Activated CD4-positive, alpha-beta T cell treated with anti-CD3 and anti-CD28 coated beads for 36 hours (primary cell): ENCODE results near the gene ODF2L. TPM values are rescaled to one million over a fixed set of nuclear protein-coding genes. Genes with fewer than 3 reads are reported as not detected.

Source experiments
- ATAC-seq: fragments of 200-7000 bp; cut with Tn5 transposase; one replicate; pipeline ENCODE4 v1.10.0; 2021; ENCODE audit warnings: mild to moderate bottlenecking, moderate library complexity
- CTCF ChIA-PET: fragments of 350-600 bp; sonication (Branson Sonifier 250); formaldehyde crosslinking; loops from one replicate; lab custom pipeline; 2021; ENCODE audit warnings: antibody characterized with exemption; lab: Charles Lee
- POLR2A ChIA-PET: fragments of 350-600 bp; sonication (Branson Sonifier 250); formaldehyde crosslinking; loops from one replicate; lab custom pipeline; 2021; ENCODE audit warnings: antibody characterized with exemption, inconsistent platforms; lab: Charles Lee
- DNase-seq: peaks from one replicate; pipeline ENCODE4 v3.0.0-alpha.2; 2020
- H3K27ac Mint-ChIP-seq: one replicate; pipeline ENCODE4 v1.8.0; 2021; ENCODE audit warnings: mixed read lengths
- H3K27me3 Mint-ChIP-seq: one replicate; pipeline ENCODE4 v1.8.0; 2021; ENCODE audit warnings: mixed read lengths
- H3K36me3 Mint-ChIP-seq: one replicate; pipeline ENCODE4 v1.8.0; 2021; ENCODE audit warnings: low read depth, mixed read lengths
- H3K4me1 Mint-ChIP-seq: one replicate; pipeline ENCODE4 v1.8.0; 2021; ENCODE audit warnings: mixed read lengths
- H3K4me3 Mint-ChIP-seq: one replicate; pipeline ENCODE4 v1.8.0; 2021; ENCODE audit warnings: mild to moderate bottlenecking, moderate library complexity, mixed read lengths
- H3K9me3 Mint-ChIP-seq: one replicate; pipeline ENCODE4 v1.8.0; 2021; ENCODE audit warnings: low read depth, mixed read lengths
- intact Hi-C, 2 experiments: fragments of 100-400 bp; cut with DNase I in 1 of 2; cut with micrococcal nuclease in 1 of 2; formaldehyde crosslinking; loops; one replicate each; pipeline versions ENCODE4 v1.14.2 to v1.15.1; 2022 to 2024; cut with DNase I, micrococcal nuclease
- total RNA-seq, 2 experiments: library from RNA; stranded (reverse); gene quantifications; one replicate each; pipeline ENCODE4 v1.2.3, GENCODE V29; 2021

Gene ODF2L, protein sequence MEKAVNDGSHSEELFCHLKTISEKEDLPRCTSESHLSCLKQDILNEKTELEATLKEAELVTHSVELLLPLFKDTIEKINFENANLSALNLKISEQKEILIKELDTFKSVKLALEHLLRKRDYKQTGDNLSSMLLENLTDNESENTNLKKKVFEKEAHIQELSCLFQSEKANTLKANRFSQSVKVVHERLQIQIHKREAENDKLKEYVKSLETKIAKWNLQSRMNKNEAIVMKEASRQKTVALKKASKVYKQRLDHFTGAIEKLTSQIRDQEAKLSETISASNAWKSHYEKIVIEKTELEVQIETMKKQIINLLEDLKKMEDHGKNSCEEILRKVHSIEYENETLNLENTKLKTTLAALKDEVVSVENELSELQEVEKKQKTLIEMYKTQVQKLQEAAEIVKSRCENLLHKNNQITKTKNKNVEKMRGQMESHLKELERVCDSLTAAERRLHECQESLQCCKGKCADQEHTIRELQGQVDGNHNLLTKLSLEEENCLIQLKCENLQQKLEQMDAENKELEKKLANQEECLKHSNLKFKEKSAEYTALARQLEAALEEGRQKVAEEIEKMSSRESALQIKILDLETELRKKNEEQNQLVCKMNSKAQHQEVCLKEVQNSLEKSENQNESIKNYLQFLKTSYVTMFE
- total RNA-seq, result 10 to 100 TPM; 18.8 to 27.3 TPM

DNA sequence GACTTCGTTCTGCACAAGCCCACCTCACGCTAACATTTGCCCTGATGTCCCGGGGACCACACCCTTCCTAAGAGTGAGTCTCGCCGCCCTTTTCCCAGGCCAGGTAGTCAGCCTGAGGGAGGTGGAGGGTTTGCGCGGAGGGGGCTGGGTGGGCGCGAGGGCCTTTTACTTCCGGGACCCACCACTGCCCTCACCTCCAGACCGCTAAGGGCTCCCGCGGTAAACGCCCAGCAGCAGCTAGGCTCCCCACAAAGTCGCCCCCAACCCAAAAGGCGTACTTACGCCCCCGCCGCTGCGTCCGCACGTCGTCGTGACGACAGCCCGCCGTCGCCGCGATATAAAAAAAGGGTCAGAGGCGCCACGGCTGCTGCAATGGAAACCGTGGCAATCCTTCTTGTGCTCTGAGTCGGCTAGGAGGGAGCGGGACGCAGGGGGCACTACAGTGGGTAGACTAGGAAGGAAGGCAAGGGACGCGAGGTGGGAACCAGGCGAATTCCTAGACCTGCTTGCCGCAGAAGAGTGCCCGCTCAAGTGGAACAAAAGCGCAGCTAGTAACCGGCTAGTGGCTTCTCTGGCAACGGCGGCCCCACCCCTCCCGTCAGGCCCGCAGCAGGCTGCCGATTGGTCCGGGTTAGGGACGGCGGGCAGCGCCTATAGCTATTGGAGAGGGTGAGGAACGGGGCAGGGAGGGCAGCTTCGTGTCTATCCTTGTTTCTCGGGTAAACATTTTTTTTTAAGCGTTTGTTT is at the start of gene ODF2L:
ODF2L (minus strand) TSS at position 573 of the 747 bp plus-strand sequence. CDS start 9,296 bp downstream, outside the sequence.
- Mint-ChIP-seq H3K9me3 (no peaks in the 10 kb centered on the region), H3K27ac (peak within 1 kb of the TSS; percentile 88), H3K27me3 (no peaks in the 10 kb centered on the region), H3K4me1 (peaks cover 41% of the 10 kb centered on the region), H3K4me3 (peak within 1 kb of the TSS; percentile 89), H3K36me3 (peaks cover 7% of the 10 kb centered on the region)
- ATAC-seq (peak; percentile 100), DNase-seq (peak; percentile 94)
- ChIA-PET POLR2A (interaction anchor here (0.6 to 1.0 kb wide), 5 partner anchors 15 to 1776 kb away, joined by 3 to 4 read pairs (median 3); partner anchors contain the start of genes HS2ST1 and SELENOF), CTCF (interaction anchor here (0.9 to 2.7 kb wide), 10 partner anchors 8 to 308 kb away, joined by 3 to 16 read pairs (median 6); partner anchors contain the start of gene SH3GLB1)
- intact Hi-C loops, result loop anchor here (1.0 to 5.0 kb wide), 5 partner anchors 16 to 518 kb away; partner anchors contain the start of genes HS2ST1 (in 1 of the 2), SELENOF (in 1 of the 2) and SH3GLB1 (in 1 of the 2)

DNA sequence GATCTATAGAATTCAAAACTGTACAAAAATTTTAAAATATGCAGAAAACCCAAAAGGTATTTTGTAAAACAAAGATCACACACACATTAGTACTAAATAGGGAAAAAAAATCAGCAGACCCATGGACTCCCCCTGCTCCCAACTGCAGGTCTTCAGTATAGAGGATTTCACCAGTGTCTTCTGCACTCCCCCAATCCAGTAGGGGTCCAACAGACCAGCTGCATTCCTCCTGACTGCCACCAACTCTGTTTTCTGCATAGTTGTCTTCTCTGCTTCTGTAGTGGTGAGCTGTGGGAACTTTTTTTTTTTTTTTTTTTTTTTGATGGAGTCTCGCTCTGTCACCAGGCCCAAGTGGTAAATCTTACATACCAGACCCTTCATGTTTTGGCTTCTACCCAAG is 49.8 kb upstream of the ODF2L start:
- POLR2A ChIA-PET, result no interaction called here
- Mint-ChIP-seq H3K27ac (no peak overlapping the region), H3K36me3 (no peaks in the 10 kb centered on the region), H3K9me3 (no peaks in the 10 kb centered on the region), H3K27me3 (no peaks in the 10 kb centered on the region), H3K4me1 (peaks cover 8% of the 10 kb centered on the region), H3K4me3 (no peak overlapping the region)
- CTCF ChIA-PET, result no interaction called here
- ATAC-seq, result no peak
- intact Hi-C loops, result no loop called here
- DNase-seq, result no peak

DNA sequence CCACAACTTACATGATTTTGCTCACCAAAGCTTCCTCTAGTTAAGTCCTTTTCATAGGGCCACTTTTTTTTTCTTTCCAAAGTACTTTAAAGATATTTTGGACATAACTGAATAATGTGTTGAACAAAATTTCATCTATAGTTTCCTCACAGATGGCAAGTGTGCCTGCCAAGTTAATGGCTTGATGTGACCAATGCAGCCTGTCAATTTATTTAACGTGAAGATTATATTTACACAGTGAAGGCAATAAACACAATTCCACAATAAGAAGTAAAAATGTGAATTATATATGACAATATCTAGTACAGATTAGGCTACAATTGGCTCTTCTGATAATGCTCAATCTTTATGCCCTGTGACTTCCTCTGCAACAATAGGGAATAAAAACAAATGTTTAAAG is 45.9 kb upstream of the ODF2L start:
- Mint-ChIP-seq H3K4me1 (peaks cover 8% of the 10 kb centered on the region), H3K27me3 (peaks cover 6% of the 10 kb centered on the region), H3K4me3 (no peak overlapping the region), H3K27ac (no peak overlapping the region), H3K36me3 (no peaks in the 10 kb centered on the region), H3K9me3 (no peaks in the 10 kb centered on the region)
- no peak for ATAC-seq
- POLR2A ChIA-PET, result no interaction called here
- CTCF ChIA-PET, result interaction anchor here (0.7 to 1.3 kb wide), 2 partner anchors 64 to 65 kb away, joined by 3 read pairs; no protein-coding TSS in a partner anchor
- intact Hi-C loops, result no loop called here
- DNase-seq, result no peak

DNA sequence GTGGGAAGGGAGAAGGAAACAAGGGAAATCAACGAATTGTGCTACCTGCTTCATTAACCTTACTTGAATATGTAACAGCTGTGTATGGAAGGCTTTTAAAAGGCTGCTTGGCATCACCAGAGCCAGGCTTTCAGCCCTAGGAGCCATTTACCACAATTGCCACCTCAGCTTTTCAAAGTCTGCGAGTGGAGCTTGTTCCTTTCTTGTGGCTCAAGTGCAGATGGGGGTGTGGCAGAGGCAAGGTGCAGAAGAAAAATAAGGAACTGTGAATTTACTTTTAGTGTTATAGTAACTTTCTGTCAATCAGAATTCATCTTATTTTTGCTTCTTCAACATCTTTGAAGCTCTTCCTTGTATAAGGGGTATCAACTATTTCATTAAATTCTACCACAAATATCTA is 45.5 kb upstream of the ODF2L start:
- ATAC-seq, result no peak

DNA sequence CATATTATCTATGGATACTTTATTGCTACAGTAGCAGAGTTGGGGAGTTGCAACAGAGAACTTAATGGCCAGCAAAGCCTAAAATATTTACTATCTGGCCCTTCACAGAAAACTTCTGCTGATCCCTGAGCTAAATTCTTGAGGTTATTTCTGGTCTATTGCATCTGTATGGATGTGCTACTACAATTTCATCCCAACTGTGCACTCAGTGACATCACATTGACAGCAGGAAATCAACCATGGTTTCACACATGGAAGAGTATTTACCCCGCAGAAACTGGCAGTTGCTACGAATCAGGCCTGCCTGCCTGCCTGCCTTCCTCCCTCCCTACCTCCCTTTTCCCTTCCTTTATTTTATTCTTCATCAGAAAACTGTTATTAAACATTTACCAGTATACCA is 39.9 kb upstream of the ODF2L start:
- ChIA-PET POLR2A (no interaction called here), CTCF (interaction anchor here (0.6 to 1.6 kb wide), 3 partner anchors 56 to 72 kb away, joined by 3 to 5 read pairs (median 3); no protein-coding TSS in a partner anchor)
- DNase-seq, result no peak
- no peak overlapping the region for H3K4me3 Mint-ChIP-seq
- peaks cover 6% of the 10 kb centered on the region for H3K27me3 Mint-ChIP-seq
- no peak overlapping the region for H3K27ac Mint-ChIP-seq
- intact Hi-C loops, result no loop called here
- H3K36me3 Mint-ChIP-seq, result no peaks in the 10 kb centered on the region
- no peaks in the 10 kb centered on the region for H3K9me3 Mint-ChIP-seq
- no peaks in the 10 kb centered on the region for H3K4me1 Mint-ChIP-seq
- no peak for ATAC-seq

More for the DNA sequence above, 45.5 kb upstream of the ODF2L start:
- Mint-ChIP-seq H3K27me3 (peaks cover 6% of the 10 kb centered on the region), H3K4me3 (no peak overlapping the region), H3K27ac (no peak overlapping the region), H3K36me3 (no peaks in the 10 kb centered on the region), H3K9me3 (no peaks in the 10 kb centered on the region), H3K4me1 (peaks cover 8% of the 10 kb centered on the region)
- CTCF ChIA-PET, result interaction anchor here (0.7 to 1.3 kb wide), 2 partner anchors 64 to 66 kb away, joined by 3 read pairs; no protein-coding TSS in a partner anchor
- DNase-seq, result peak; percentile 9
- intact Hi-C loops, result no loop called here
- POLR2A ChIA-PET, result no interaction called here

DNA sequence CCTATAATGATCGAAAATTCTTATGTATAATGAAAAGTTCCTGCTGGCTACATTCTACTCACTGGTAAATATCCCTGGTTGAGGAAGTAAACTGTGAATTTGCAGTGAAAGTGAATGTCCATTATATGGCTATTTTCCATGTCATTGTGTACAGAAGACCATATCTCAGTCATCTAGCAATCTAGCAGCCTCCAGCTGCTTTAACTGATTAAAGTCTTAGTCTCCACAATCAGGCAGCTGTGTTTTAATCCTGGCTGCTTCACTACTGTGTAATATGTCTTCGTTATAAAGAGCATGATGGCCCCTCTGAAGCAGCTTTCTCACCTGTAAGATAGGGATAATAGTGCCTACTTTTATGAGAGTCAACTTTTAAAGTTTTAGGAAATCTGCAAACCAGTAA is 39.2 kb upstream of the ODF2L start:
- DNase-seq (no peak), ATAC-seq (no peak)
- Mint-ChIP-seq H3K4me3 (no peak overlapping the region), H3K4me1 (no peaks in the 10 kb centered on the region), H3K27ac (no peak overlapping the region), H3K36me3 (no peaks in the 10 kb centered on the region), H3K27me3 (peaks cover 6% of the 10 kb centered on the region), H3K9me3 (no peaks in the 10 kb centered on the region)
- intact Hi-C loops, result no loop called here
- CTCF ChIA-PET, result interaction anchor here (0.6 to 1.6 kb wide), 2 partner anchors 56 to 73 kb away, joined by 3 to 5 read pairs; no protein-coding TSS in a partner anchor
- POLR2A ChIA-PET, result no interaction called here

DNA sequence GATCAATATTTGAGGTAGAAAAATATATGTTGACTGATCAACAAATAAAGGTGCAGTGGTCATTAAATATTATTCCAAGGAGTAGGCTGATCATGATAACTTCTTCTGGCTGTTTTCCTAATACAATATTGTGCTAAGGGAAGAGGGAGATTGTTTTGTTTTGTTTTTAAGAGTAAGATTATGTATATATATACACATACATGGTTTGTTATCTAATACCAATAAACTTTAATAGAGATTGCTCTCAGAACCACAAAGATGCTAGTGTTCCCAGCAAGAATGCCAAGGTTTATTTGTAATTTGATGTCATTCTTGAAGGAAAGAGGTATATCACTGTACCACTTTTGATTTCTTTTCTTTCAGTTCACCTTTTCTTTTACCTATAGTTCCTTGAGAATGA is 37.9 kb upstream of the ODF2L start:
- no peak for ATAC-seq
- no peak for DNase-seq
- CTCF ChIA-PET, result no interaction called here
- intact Hi-C loops, result no loop called here
- Mint-ChIP-seq H3K4me3 (no peak overlapping the region), H3K27me3 (peaks cover 6% of the 10 kb centered on the region), H3K27ac (no peak overlapping the region), H3K4me1 (no peaks in the 10 kb centered on the region), H3K9me3 (no peaks in the 10 kb centered on the region), H3K36me3 (no peaks in the 10 kb centered on the region)
- POLR2A ChIA-PET, result no interaction called here

DNA sequence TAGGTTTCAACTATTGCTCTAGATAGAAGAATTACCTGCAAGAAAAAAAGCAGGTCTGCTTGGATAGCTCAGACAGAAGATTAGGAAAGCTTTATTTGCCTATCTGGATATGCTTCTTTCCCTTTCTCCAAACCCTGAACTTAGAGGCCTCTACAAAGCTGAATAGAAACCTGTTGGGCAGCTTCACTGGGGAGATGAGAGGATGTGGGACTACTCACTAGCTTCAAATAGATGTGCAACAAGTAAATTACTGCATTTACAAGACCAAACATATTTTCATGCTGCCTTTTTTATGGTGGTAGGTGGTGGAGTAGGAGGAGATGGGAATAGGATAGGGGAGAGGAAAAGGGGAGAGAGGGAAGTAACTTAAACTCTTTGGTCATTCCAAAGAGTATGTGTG is 34.3 kb upstream of the ODF2L start:
- Mint-ChIP-seq H3K27ac (no peak overlapping the region), H3K36me3 (no peaks in the 10 kb centered on the region), H3K4me3 (no peak overlapping the region), H3K27me3 (peaks cover 3% of the 10 kb centered on the region), H3K4me1 (no peaks in the 10 kb centered on the region), H3K9me3 (no peaks in the 10 kb centered on the region)
- intact Hi-C loops, result no loop called here
- ChIA-PET CTCF (interaction anchor here (0.8 to 1.7 kb wide), 7 partner anchors 8 to 273 kb away, joined by 3 to 5 read pairs (median 4); no protein-coding TSS in a partner anchor), POLR2A (no interaction called here)
- DNase-seq (no peak), ATAC-seq (peak; percentile 20)

DNA sequence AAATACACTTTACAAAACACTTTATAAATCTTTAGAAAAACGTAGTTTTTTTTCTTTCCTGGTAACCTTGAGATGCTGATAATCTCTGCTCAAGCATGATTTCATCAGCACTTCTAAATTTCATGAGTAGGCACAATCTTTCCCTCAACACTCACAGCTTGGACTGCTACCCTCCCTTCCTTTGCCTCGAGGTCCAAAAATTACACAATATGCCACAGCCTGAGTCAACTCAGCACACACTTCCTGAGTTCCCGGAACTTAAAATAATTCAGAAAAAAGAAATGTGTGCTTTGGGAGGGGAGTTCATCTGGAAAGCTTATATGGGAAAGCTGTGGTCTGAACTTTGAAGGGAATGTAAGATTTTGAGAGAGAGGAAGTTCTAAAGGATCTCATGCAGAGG is 33.7 kb upstream of the ODF2L start:
- Mint-ChIP-seq H3K9me3 (no peaks in the 10 kb centered on the region), H3K27ac (no peak overlapping the region), H3K27me3 (peaks cover 5% of the 10 kb centered on the region), H3K36me3 (no peaks in the 10 kb centered on the region), H3K4me1 (no peaks in the 10 kb centered on the region), H3K4me3 (no peak overlapping the region)
- CTCF ChIA-PET, result interaction anchor here (0.8 to 1.7 kb wide), 5 partner anchors 45 to 274 kb away, joined by 3 to 5 read pairs (median 5); no protein-coding TSS in a partner anchor
- DNase-seq (peak; percentile 17), ATAC-seq (peak; percentile 90)
- POLR2A ChIA-PET, result no interaction called here
- intact Hi-C loops, result loop anchor here in 1 of 2 experiments (2.0 kb wide), 1 partner anchor 31 kb away; no protein-coding TSS in a partner anchor

DNA sequence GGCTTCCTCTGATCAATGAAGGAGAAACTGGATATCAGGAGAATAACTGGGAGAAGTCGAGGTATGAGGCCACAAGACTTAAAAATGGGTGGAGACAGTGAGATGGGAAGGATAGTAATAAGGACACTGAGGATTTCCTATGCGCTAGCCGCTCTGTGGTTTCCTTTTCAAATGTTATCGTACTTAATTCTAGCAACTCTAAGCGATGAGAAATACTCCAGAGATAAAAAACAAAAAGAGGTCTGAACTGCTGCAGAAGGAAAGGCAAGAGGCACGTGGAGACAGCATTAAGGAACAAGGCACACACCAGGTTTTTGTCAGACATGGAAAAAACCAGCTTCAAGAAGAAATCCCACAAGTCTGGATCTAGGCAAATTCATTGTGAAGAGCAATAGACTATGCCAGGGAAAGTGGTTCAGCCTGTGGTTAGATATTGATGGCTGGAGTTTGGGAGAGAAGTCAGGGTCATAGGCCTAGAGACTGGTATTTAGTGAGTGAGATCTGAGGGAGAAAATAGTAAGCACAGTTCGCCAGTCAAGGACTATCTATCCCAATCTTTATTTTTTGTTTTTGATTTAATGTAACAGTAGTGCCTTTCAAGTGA is 33.1 kb upstream of the ODF2L start:
- ATAC-seq (no peak), DNase-seq (no peak)
- H3K27ac Mint-ChIP-seq, result no peak overlapping the region
- no peaks in the 10 kb centered on the region for H3K9me3 Mint-ChIP-seq
- H3K4me3 Mint-ChIP-seq, result no peak overlapping the region
- peaks cover 5% of the 10 kb centered on the region for H3K27me3 Mint-ChIP-seq
- no peaks in the 10 kb centered on the region for H3K36me3 Mint-ChIP-seq
- intact Hi-C loops, result loop anchor here in 1 of 2 experiments (2.0 kb wide), 1 partner anchor 30 kb away; no protein-coding TSS in a partner anchor
- no peaks in the 10 kb centered on the region for H3K4me1 Mint-ChIP-seq
- ChIA-PET POLR2A (no interaction called here), CTCF (interaction anchor here (1.0 to 1.7 kb wide), 2 partner anchors 49 to 274 kb away, joined by 3 to 5 read pairs; no protein-coding TSS in a partner anchor)
